Measurements from ENCODE around the gene IFRD2. TPM values are rescaled to one million over a fixed set of nuclear protein-coding genes. Genes with fewer than 3 reads are reported as not detected.
A peak's percentile ranks its signal among the peaks of the same experiment; 100 is the strongest.

The IFRD2 gene
- total and polyA plus RNA-seq, 2 of the 13 experiments (the other 11 are each of a cell fraction or from before 2014, with no cell fraction given): 32.8 to 96.1 TPM

GRCh38 chr3:50299929-50300680 is 7.9 kb upstream of the IFRD2 start (continued):
- TF ChIP-seq, protein P1, sequence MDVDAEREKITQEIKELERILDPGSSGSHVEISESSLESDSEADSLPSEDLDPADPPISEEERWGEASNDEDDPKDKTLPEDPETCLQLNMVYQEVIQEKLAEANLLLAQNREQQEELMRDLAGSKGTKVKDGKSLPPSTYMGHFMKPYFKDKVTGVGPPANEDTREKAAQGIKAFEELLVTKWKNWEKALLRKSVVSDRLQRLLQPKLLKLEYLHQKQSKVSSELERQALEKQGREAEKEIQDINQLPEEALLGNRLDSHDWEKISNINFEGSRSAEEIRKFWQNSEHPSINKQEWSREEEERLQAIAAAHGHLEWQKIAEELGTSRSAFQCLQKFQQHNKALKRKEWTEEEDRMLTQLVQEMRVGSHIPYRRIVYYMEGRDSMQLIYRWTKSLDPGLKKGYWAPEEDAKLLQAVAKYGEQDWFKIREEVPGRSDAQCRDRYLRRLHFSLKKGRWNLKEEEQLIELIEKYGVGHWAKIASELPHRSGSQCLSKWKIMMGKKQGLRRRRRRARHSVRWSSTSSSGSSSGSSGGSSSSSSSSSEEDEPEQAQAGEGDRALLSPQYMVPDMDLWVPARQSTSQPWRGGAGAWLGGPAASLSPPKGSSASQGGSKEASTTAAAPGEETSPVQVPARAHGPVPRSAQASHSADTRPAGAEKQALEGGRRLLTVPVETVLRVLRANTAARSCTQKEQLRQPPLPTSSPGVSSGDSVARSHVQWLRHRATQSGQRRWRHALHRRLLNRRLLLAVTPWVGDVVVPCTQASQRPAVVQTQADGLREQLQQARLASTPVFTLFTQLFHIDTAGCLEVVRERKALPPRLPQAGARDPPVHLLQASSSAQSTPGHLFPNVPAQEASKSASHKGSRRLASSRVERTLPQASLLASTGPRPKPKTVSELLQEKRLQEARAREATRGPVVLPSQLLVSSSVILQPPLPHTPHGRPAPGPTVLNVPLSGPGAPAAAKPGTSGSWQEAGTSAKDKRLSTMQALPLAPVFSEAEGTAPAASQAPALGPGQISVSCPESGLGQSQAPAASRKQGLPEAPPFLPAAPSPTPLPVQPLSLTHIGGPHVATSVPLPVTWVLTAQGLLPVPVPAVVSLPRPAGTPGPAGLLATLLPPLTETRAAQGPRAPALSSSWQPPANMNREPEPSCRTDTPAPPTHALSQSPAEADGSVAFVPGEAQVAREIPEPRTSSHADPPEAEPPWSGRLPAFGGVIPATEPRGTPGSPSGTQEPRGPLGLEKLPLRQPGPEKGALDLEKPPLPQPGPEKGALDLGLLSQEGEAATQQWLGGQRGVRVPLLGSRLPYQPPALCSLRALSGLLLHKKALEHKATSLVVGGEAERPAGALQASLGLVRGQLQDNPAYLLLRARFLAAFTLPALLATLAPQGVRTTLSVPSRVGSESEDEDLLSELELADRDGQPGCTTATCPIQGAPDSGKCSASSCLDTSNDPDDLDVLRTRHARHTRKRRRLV (CRISPR knock-in tag; IDR thresholded peaks at IDR 0.05): no peak
- TF ChIP-seq ZBTB33 (CRISPR knock-in tag; IDR thresholded peaks at IDR 0.05) (peak; percentile 79), ZNF781 (CRISPR knock-in tag; IDR thresholded peaks at IDR 0.05; ENCODE audit: borderline replicate concordance, not compliant biosample characterization) (no peak), ZNF644 (CRISPR knock-in tag; IDR thresholded peaks at IDR 0.05; ENCODE audit: low read depth) (no peak), FOXP4 (CRISPR knock-in tag; IDR thresholded peaks at IDR 0.05) (peak; percentile 2; the same call in 1 of the 2 replicates), ZNF335 (CRISPR knock-in tag; IDR thresholded peaks at IDR 0.05) (no peak), ATF1 (CRISPR knock-in tag; IDR thresholded peaks at IDR 0.05) (peak; percentile 18; the same call in 1 of the 2 replicates), ZNF501 (CRISPR knock-in tag; IDR thresholded peaks at IDR 0.05) (0 out of 2 replicates have a peak, but pooled peaks have one; percentile 4), ZNF530 (CRISPR knock-in tag; IDR thresholded peaks at IDR 0.05; ENCODE audit: low read depth) (no peak), ZZZ3 (CRISPR knock-in tag; IDR thresholded peaks at IDR 0.05; ENCODE audit: borderline replicate concordance) (no peak; the same call in 1 of the 2 replicates), CCAR2 (optimal IDR thresholded peaks at IDR 0.05; ENCODE audit: low read depth, low read length) (peak; percentile 73), SMC3 (IDR thresholded peaks at IDR 0.05; ENCODE audit: low read length) (no peak)
- TF ChIP-seq, protein P2, sequence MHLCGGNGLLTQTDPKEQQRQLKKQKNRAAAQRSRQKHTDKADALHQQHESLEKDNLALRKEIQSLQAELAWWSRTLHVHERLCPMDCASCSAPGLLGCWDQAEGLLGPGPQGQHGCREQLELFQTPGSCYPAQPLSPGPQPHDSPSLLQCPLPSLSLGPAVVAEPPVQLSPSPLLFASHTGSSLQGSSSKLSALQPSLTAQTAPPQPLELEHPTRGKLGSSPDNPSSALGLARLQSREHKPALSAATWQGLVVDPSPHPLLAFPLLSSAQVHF (CRISPR knock-in tag; IDR thresholded peaks at IDR 0.05): 0 out of 2 replicates have a peak, but pooled peaks have one; percentile 38
- TF ChIP-seq, protein P3, sequence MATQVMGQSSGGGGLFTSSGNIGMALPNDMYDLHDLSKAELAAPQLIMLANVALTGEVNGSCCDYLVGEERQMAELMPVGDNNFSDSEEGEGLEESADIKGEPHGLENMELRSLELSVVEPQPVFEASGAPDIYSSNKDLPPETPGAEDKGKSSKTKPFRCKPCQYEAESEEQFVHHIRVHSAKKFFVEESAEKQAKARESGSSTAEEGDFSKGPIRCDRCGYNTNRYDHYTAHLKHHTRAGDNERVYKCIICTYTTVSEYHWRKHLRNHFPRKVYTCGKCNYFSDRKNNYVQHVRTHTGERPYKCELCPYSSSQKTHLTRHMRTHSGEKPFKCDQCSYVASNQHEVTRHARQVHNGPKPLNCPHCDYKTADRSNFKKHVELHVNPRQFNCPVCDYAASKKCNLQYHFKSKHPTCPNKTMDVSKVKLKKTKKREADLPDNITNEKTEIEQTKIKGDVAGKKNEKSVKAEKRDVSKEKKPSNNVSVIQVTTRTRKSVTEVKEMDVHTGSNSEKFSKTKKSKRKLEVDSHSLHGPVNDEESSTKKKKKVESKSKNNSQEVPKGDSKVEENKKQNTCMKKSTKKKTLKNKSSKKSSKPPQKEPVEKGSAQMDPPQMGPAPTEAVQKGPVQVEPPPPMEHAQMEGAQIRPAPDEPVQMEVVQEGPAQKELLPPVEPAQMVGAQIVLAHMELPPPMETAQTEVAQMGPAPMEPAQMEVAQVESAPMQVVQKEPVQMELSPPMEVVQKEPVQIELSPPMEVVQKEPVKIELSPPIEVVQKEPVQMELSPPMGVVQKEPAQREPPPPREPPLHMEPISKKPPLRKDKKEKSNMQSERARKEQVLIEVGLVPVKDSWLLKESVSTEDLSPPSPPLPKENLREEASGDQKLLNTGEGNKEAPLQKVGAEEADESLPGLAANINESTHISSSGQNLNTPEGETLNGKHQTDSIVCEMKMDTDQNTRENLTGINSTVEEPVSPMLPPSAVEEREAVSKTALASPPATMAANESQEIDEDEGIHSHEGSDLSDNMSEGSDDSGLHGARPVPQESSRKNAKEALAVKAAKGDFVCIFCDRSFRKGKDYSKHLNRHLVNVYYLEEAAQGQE (IDR thresholded peaks at IDR 0.05; ENCODE audit: borderline replicate concordance in 1 of 2, low read depth in 1 of 2, low read length in 2 of 2): no peak

All from HepG2 (cell line).